Right lobe of liver (tissue), 4 donors: ENCODE measurements around the gene RIMS4.

Source experiments
- POLR2A ChIP-seq: fragments of 450-650 bp; IDR thresholded peaks from one replicate; pipeline ENCODE4 v1.6.1; 2017; ENCODE audit warnings: antibody characterized with exemption, mild to moderate bottlenecking
- TF ChIP-seq, protein P1 (sequence below), 4 donors: fragments of 200-600 bp in 3 of 4; fragments of 450-650 bp in 1 of 4; IDR thresholded peaks; one replicate each; pipeline versions ENCODE4 v1.5.1 to v1.8.0; 2016 to 2022; ENCODE audit warnings: antibody characterized with exemption in 4 of 4, mild to moderate bottlenecking in 2 of 4
- donor health status: DM: no; HTN: no; CAD: no.
- donor health status: DM: no; HTN: no; CAD: no.
- donor health status: DM: no; HTN: yes; CAD: no.

DNA sequence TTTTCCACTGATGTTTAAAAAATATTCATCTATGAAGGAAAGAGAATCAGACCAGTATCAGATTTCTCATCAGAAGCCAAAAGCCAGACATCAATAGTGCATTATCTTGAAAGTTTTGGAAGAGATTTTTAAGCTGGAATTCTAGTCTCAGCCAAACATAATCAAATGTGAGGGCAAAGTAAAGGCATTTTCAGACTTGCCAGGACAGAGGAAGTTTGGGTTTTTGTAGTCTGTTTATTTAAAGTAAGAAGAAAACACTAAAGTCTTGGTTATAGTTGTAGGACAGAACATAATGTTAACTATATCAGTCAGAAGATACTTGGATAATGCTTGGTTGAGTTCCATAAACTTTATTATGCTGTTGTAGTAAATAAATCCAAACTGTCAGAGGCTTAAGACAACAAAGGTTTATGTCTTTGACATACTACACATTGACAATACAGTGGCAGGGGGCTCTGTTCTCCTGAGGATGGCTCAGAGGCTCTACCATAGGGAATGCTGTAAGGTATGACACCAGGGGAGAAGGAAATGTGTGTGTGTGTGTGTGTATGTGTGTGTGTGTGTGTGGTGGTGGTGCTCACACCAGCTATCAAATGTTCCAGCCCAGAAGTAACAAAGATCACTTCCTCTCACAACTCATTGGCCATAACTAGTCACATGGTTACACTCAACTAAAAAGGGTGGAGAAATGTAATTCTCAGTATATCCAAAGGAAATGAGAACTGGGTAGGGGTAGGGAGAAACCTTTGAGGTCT is 48.4 kb upstream of the RIMS4 start:
- TF ChIP-seq, protein P1, sequence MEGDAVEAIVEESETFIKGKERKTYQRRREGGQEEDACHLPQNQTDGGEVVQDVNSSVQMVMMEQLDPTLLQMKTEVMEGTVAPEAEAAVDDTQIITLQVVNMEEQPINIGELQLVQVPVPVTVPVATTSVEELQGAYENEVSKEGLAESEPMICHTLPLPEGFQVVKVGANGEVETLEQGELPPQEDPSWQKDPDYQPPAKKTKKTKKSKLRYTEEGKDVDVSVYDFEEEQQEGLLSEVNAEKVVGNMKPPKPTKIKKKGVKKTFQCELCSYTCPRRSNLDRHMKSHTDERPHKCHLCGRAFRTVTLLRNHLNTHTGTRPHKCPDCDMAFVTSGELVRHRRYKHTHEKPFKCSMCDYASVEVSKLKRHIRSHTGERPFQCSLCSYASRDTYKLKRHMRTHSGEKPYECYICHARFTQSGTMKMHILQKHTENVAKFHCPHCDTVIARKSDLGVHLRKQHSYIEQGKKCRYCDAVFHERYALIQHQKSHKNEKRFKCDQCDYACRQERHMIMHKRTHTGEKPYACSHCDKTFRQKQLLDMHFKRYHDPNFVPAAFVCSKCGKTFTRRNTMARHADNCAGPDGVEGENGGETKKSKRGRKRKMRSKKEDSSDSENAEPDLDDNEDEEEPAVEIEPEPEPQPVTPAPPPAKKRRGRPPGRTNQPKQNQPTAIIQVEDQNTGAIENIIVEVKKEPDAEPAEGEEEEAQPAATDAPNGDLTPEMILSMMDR (IDR thresholded peaks at IDR 0.05), result no peak
- TF ChIP-seq POLR2A, result no peak
